Prostate gland (tissue), 2 donors: ENCODE measurements around the gene SYMPK. TPM values are rescaled to one million over a fixed set of nuclear protein-coding genes. Genes with fewer than 3 reads are reported as not detected.

Experiments used
- DNase-seq: peaks from one replicate; pipeline ENCODE4 v3.0.0-alpha.2; 2019; ENCODE audit warnings: low spot score
- H3K27ac ChIP-seq, 2 donors: fragments of 200-600 bp; sonication (generic); 2 replicates each; pipeline ENCODE4 v1.5.1; 2017 to 2019
- H3K27me3 ChIP-seq: fragments of 200-600 bp; sonication (generic); replicated peaks from 2 replicates; pipeline ENCODE4 v1.5.1; 2019; ENCODE audit not compliant: insufficient read depth
- H3K36me3 ChIP-seq, 2 donors: fragments of 200-600 bp; sonication (generic); 1 replicate in 1 of 2; 2 replicates in 1 of 2; pipeline versions ENCODE4 v1.5.1 to v1.8.1; 2017 to 2019
- H3K4me1 ChIP-seq: fragments of 200-600 bp; sonication (generic); replicated peaks from 2 replicates; pipeline ENCODE4 v1.5.1; 2019
- H3K4me3 ChIP-seq, 2 donors: fragments of 200-600 bp; sonication (generic); 2 replicates each; pipeline ENCODE4 v1.5.1; 2017 to 2019
- H3K9me3 ChIP-seq: fragments of 200-600 bp; sonication (generic); 2 replicates; pipeline ENCODE4 v1.5.1; 2017
- POLR2A ChIP-seq: fragments of 450-650 bp; IDR thresholded peaks from one replicate; pipeline ENCODE4 v1.6.1; 2016; ENCODE audit warnings: antibody characterized with exemption, mild to moderate bottlenecking
- POLR2AphosphoS5 ChIP-seq: sonication (generic); formaldehyde crosslinking; IDR thresholded peaks from one replicate; pipeline ENCODE4 v1.6.1; 2017; ENCODE audit warnings: antibody characterized with exemption
- WGBS: methylation state at CpG from one replicate; pipeline ENCODE4 v1.1.5; 2018; 5-methylcytosine and 5-hydroxymethylcytosine counted together
- intact Hi-C: fragments of 100-400 bp; cut with DNase I; formaldehyde crosslinking; loops from one replicate; pipeline ENCODE4 v1.14.2; 2022
- total RNA-seq, 2 donors: library from RNA; depleted of rRNA; stranded (reverse); fragments of >200 nt; gene quantifications; one replicate each; pipeline ENCODE4 v1.1.0, GENCODE V29; 2016
- TF ChIP-seq, protein P1 (sequence below), 4 experiments: fragments of 200-600 bp in 2 of 4; fragments of 450-650 bp in 2 of 4; sonication (generic) in 2 of 4; IDR thresholded peaks; 1 replicate in 3 of 4; 2 replicates in 1 of 4; pipeline ENCODE4 v1.5.1; 2016 to 2019; ENCODE audit warnings: antibody characterized with exemption in 4 of 4, mild to moderate bottlenecking in 2 of 4, moderate library complexity in 2 of 4

The SYMPK gene
- total RNA-seq, 2 donors from 2014 or later, result 76.4 to 104 TPM

DNA sequence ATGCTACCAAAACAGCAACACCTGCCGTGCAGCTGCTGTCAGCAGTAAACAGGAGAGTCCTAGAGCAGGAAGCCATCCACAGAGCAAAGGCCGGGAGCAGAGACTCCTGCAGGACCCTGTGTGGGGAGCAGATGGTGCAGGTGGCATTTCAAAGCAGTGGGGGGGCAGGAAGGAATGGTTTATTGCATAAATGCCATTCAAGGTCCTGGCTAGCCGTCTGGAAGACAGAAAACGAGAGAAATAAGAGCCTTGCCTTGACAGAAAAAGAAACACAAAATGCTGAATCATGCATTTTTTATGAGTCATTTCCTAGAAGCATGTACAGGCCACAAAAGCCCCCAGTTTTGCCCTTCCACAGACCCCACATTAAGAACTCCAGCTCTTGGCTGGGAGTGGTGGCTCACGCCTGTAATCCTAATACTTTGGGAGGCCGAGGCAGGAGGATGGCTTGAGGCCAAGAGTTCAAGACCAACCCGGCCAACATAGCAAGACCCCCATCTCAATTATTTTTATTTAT lies 53.2 kb downstream of the SYMPK start:
- Histone ChIP-seq H3K27me3 (no peaks in the 10 kb centered on the region), H3K4me1 (no peaks in the 10 kb centered on the region), H3K9me3 (no peaks in the 10 kb centered on the region), H3K4me3 (no peak overlapping the region), H3K36me3 (no peaks in the 10 kb centered on the region), H3K27ac (no peak overlapping the region)
- intact Hi-C loops, result no loop called here
- no peak for TF ChIP-seq POLR2A
- no peak for TF ChIP-seq POLR2AphosphoS5
- TF ChIP-seq, protein P1, sequence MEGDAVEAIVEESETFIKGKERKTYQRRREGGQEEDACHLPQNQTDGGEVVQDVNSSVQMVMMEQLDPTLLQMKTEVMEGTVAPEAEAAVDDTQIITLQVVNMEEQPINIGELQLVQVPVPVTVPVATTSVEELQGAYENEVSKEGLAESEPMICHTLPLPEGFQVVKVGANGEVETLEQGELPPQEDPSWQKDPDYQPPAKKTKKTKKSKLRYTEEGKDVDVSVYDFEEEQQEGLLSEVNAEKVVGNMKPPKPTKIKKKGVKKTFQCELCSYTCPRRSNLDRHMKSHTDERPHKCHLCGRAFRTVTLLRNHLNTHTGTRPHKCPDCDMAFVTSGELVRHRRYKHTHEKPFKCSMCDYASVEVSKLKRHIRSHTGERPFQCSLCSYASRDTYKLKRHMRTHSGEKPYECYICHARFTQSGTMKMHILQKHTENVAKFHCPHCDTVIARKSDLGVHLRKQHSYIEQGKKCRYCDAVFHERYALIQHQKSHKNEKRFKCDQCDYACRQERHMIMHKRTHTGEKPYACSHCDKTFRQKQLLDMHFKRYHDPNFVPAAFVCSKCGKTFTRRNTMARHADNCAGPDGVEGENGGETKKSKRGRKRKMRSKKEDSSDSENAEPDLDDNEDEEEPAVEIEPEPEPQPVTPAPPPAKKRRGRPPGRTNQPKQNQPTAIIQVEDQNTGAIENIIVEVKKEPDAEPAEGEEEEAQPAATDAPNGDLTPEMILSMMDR (IDR thresholded peaks at IDR 0.05), result no peak
- 48% methylated on average over 7 of the region's 7 CpGs for WGBS
- no peak for DNase-seq

DNA sequence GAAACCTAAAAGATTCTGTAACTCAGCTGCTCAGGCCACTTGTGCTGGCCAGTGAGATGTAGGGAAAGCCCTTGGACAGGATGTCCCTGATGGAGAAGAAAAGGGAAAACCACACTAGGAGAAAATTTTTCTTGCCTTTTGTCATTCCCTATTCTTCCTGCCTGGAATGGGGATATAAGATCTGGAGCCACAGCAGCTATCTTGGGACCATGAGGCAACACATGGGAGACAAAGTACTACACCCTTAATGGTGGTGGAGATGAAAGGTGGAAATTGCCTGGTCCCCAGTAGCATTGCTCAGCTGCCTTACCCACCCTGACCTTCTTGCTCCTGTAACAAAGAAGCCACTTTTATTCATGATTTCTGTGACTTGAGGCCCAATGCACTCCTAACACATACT lies 57.2 kb downstream of the SYMPK start:
- intact Hi-C loops, result no loop called here
- no peak for DNase-seq
- H3K4me1 ChIP-seq, result no peaks in the 10 kb centered on the region
- no peak overlapping the region for H3K27ac ChIP-seq
- H3K4me3 ChIP-seq, result no peak overlapping the region
- TF ChIP-seq POLR2A, result no peak
- no peak for TF ChIP-seq POLR2AphosphoS5
- TF ChIP-seq, protein P1 (IDR thresholded peaks at IDR 0.05), result no peak
- H3K27me3 ChIP-seq, result no peaks in the 10 kb centered on the region
- no peaks in the 10 kb centered on the region for H3K36me3 ChIP-seq
- no peaks in the 10 kb centered on the region for H3K9me3 ChIP-seq

DNA sequence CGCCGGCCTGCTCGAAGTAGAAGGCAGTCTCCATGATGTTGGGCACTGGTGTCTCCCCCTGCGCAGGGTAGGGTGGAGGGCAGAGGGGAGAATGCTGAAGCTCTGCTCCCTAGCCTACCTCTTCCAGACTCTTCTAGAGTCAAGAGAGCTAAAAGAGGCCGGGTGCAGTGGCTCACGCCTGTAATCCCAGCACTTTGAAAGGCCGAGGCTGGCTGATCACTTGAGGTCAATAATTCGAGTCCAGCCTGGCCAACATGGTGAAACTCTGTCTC lies 58.1 kb downstream of the SYMPK start:
- no peak overlapping the region for H3K4me3 ChIP-seq
- 90% methylated on average over 8 of the region's 8 CpGs for WGBS
- DNase-seq, result no peak
- H3K27ac ChIP-seq, result no peak overlapping the region
- TF ChIP-seq, protein P1 (IDR thresholded peaks at IDR 0.05), result no peak
- no peak for TF ChIP-seq POLR2AphosphoS5
- TF ChIP-seq POLR2A, result no peak
- no peaks in the 10 kb centered on the region for H3K9me3 ChIP-seq
- intact Hi-C loops, result no loop called here
- no peaks in the 10 kb centered on the region for H3K4me1 ChIP-seq
- no peaks in the 10 kb centered on the region for H3K27me3 ChIP-seq
- H3K36me3 ChIP-seq, result no peaks in the 10 kb centered on the region

DNA sequence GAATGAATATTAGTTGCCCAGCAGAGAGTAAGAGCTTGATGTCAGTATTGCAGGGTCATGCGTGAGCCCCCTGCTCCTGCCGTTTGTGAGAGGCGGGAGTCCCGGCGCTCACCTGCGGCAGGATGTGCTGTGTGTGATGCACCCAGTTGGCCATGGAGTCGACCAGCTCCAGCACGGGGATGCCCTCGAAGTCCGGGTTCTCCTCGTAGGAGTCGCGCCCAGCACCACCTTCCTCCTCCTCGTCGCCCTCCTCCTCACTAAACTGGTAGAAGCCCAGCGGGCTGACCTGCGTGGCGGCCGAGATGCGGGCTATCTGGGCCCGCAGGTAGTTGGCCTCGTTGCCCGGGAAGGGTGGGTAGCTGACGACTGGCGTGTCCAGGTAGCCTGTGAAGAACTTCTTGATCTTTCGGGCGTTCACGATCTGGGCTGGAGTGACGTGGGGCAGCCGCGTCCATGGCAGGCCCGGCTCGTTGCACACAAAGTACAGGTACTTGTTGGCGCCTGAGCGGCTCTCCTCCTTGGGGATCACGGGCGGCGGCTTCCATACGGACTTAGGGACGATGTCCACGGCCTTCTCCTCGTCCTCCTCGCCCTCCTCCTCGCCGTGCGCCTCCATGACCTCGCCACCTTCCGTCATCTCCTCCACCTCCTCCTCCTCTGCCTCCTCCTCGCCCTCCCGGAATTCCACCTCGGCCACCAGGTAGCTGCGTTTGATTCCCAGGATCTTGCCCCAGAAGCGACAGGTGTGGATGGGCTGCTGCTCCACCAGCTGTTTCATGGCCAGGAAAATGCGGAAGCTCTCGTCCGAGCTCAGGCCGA lies 58.6 kb downstream of the SYMPK start:
- Histone ChIP-seq H3K27ac (no peak overlapping the region), H3K4me1 (no peaks in the 10 kb centered on the region), H3K9me3 (no peaks in the 10 kb centered on the region), H3K27me3 (no peaks in the 10 kb centered on the region), H3K4me3 (no peak overlapping the region), H3K36me3 (no peaks in the 10 kb centered on the region)
- intact Hi-C loops, result no loop called here
- 87% methylated on average over 50 of the region's 57 CpGs for WGBS
- no peak for DNase-seq
- TF ChIP-seq, protein P1 (IDR thresholded peaks at IDR 0.05), result no peak
- TF ChIP-seq POLR2A (no peak), POLR2AphosphoS5 (no peak)

DNA sequence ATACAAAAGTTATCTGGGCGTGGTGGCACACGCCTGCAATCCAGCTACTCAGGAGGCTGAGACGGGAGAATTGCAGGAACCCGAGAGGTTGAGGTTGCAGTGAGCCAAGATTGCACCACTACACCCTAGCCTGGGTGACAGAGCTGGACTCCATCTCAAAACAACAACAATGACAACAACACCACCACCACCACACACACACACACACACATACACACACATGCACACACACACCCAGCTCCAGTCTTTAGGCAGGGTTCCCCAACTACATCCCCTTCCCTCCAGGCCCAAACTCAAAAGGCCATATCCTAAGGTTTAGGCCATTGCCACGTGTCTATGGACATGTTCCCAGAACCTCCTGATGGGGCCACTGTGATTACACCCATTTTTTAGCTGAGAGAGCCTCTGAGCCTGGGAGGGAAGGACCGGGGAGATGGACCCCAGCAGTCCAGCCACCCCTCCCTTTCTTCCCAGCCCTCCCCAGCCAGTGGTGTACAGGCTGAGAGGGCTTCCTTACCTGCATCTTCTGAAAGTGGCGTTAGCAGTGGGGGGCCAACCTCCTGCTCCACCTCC lies 61.3 kb downstream of the SYMPK start:
- Histone ChIP-seq H3K4me1 (no peaks in the 10 kb centered on the region), H3K27me3 (no peaks in the 10 kb centered on the region), H3K4me3 (no peak overlapping the region), H3K27ac (no peak overlapping the region), H3K36me3 (no peaks in the 10 kb centered on the region), H3K9me3 (no peaks in the 10 kb centered on the region)
- intact Hi-C loops, result no loop called here
- 88% methylated on average over 7 of the region's 7 CpGs for WGBS
- no peak for TF ChIP-seq POLR2AphosphoS5
- no peak for TF ChIP-seq POLR2A
- TF ChIP-seq, protein P1 (IDR thresholded peaks at IDR 0.05), result no peak
- DNase-seq, result no peak
